ENCODE data around the gene CHRNG.
"Not testable (repeated sequence)": the region's sequence is repeated elsewhere in the genome, so short reads cannot be mapped to it uniquely, and the experiment has no call there.

CHRNG gene

DNA sequence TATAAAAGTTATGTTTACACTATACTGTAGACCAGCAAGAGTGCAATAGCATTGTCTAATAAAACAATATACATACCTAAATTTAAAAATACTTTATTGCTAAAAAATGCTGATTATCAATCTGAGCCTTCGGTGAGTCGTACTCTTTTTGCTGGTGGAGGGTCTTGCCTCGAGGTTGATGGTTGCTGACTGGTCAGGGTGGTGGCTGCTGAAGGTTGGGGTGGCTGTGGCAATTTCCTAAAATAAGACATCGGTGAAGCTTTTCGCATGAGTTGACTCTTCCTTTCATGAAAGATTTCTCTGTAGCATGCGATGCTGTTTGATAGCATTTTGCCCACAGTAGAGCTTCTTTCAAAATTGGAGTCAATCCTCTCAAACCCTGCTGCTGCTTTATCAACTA lies 8.5 kb downstream of the CHRNG start:
- DNase-seq, result no peak

DNA sequence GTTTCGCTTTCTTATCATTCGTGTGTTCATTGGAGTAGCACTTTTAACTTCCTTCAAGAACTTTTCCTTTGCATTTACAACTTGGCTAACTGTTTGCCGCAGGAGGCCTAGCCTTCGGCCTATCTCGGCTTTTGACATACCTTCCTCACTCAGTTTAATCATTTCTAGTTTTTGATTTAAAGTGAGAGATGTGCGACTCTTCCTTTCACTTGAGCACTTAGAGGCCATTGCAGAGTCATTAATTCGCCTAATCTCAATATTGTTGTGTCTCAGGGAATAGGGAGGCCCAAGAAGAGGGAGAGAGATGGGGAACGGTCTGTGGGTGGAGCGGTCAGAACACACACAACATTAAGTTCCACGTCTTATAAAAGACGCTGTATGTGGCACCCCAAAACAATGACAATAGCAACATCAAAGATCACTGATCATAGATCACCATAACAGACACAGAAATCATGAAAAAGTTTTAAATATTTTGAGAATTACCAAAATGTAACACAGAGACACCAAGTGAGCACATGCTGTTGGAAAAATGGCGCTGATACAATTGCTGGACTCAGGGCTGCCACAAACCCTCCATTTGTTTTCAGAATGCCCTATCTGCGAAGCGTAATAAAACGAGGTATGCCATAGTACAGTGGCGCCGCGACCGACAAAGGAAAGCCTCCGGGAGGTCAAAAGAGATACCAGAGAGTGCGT lies 10.3 kb downstream of the CHRNG start:
- DNase-seq, result peak; percentile 71

DNA sequence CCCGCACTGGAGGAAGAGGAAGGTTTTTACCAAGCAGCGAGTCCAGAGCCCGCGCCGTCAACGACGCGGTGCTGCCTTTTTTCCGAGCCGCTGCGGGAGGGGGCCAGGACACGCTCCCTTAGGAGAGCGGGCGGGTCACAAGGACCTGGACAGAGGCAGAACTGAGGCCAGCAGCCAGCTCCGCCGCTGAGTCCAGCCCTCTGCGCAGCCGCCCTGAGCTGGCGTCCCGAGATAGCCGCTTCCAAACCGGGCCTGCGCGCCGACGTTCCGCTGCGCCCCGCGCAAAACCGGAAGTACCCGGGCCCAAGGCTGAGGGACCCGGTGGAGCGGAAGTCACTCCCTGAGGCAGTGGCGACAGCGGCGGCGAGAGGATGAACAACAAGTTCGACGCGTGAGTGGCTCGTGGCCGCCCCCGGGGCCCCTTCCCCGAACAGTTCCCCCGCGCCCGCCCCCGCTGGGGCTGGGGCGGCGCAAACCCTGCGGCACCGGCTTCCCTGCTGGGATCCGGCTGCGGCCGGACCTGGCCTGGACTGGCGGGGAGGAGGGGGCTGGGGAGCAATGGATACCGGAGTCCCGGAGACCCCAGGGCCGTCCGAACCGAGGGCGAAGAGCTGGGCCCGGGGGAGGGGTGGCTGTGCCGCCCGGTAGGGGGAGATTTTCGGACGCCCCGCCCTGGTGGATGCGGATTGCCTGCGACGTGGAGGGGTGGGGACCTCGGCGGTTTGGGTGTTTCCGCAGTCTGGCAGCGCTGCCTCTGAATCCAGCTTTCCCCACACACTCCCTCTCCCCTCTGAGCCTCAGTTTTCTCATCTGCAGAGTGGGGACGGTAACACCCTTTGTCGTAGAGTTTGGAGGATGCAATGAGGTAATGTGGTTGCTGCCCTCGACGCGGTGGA lies 11.1 kb downstream of the CHRNG start, which contains the start of the genes EIF4E2 and TIGD1:
Gene EIF4E2 (plus strand): TSS at position 336 of the 896 bp plus-strand sequence. CDS start 36 bp downstream, at position 372.
Gene TIGD1 (minus strand): TSS at position 204 of the 896 bp plus-strand sequence. CDS start 675 bp downstream, outside the sequence.
- peak; percentile 95 for DNase-seq

DNA sequence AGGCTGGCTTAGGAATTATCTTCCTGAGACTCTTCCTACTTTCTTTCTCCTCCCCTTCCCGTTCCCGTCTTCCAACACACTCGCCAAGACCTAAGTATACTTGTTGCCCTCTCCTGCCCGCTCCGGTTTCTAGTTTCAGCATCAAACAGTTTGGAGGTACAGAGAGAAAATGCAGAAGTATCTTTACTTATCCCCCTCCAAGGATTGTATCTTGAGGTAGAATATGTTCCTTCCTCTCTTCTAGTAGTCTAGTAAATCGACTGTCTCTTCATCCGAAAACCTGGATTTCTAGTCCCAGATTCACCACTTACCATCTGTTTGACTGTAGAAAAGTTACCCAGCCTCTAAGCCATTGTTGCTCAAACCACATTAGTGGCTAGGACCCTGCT lies 11.8 kb downstream of the CHRNG start:
- DNase-seq, result peak; percentile 49

DNA sequence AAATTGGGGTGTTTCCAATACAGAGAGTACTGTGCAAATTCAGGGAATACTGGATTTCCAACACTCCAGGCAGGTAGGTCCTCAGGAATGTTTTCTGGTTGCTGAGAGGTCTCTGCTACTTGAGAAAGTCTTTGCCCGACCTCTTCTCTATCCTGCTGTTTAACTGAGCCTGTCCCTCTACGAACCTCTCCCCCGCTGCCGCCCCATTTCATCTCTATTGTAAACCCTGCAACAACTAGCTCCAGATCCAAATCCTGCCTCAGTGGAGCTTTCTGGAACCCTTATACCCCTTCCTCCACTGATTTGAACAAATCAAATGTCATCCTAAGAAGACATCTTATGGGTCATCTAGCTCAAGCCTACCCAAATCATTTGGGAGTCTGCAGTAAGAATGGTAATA lies 12.3 kb downstream of the CHRNG start:
- DNase-seq, result no peak

DNA sequence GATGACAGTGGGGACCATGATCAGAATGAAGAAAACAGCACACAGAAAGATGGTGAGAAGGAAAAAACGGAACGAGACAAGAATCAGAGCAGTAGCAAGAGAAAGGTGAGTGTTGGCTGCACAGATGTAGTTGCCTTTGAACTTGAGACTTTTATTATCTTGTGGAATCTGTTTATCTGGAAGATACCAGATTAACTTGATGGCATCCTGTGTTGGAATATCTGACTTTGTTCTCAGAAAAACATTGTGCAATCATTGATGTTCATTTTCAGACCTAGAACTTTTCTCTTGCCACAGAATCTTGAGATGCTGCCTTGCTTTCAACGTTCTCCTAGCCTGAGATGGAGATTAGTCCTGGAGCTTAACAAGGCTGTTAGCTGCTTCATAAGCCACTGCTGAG lies 16.9 kb downstream of the CHRNG start:
- DNase-seq, result no peak

DNA sequence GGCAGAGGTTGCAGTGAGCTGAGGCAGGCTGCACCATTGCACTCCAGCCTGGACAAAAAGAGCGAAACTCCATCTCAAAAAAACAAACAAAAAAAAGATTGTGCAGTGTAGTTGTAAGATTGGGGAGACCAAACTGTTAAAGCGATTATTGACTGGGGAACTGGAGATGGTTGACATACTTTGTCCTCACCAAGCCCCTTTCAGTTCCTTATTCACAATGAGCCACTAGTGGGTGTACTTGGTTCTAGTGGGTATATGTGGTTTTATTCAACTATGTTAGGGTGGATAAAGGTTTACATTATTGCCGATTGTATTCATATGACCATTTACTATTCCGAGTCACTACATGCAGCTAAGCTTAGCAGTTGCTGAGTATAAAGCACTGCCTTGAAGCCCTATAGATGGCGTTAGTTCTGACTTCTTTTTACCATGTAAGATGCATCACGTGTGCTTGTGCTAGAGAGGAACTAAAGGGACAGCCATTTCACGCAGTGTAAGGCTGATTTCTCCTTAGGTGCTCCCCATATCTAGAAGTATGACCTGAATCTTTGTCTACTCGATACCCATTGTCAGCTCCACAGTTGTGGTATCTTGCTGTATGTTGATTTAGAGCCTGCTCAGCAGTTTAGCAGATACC lies 23.1 kb downstream of the CHRNG start:
- no peak for DNase-seq

DNA sequence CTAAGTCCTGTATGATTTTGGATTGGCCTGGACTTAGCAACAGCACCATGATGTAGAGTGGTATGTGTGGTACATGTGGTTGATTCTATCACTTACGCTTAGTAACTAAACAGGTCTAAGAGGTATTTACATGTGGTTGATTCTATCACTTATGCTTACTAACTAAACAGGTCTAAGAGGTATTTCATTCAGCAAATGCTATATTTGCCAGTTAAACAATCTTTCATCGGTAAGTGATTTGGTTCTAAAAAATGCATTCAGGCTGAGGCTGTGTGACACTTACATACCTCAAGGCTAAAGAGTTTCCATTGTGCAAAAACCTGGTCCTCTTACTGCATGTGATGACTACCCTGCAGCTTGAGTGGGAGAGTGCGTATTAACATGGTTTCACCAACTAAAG lies 24.1 kb downstream of the CHRNG start:
- no peak for DNase-seq

DNA sequence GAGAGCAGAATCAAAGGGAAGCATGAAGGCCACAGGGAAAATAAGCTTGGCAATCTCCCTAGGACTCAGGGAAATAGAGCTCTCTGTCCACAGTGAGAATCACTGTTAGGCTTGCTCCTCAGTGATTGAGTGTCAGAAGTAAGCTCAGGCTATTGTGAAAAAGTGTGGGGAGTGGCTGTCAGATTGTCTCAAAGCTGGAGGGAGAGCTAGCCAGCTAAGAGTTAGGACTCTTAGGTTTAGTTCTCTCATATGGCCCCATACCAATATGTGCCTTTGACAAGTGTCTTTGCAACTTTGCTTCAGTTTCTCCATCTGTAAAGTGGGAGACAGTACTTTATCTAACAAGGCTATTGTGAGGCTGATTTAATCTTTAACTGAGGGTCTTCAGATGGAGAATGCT lies 28.2 kb downstream of the CHRNG start:
- DNase-seq, result peak; percentile 53

DNA sequence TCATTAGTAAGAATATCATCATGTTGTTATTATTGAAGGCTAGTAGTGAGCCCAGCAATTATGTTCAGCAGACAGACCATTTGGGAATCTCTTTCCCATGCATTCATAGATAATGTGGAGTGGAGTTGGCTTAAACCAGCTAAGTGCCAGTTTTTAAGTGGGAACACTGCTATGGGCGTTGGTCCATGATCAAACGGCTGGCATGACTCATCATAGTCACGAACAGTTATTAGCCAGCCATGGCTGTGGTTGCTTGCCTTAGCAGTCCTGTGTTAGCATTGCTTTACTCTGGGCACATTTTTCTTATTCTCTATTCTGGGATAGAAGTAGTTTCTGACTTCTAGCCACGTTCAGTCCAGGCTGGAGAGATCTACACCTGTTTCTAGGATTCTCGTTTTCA lies 28.7 kb downstream of the CHRNG start:
- peak; percentile 91 for DNase-seq

DNA sequence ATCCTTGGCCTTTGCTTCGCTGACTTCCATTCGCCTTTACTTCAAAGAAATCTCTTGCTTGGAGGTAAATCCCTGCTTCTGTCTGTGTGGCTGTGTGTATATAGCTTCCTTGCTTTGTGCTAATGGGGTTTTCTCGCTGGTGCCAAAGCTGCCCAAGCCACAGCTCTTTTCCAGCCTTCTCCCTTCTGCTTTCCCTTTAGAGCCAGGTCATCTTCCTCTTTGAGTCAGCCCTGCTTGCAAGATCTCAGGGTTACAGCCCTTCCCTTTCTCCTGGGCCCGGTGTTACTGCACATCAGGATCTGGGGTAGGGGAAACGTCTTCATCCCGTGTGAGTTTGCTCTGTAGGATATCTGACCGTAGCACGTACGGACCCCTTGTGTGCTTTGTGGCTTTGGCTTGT lies 30.0 kb downstream of the CHRNG start:
- no peak for DNase-seq

DNA sequence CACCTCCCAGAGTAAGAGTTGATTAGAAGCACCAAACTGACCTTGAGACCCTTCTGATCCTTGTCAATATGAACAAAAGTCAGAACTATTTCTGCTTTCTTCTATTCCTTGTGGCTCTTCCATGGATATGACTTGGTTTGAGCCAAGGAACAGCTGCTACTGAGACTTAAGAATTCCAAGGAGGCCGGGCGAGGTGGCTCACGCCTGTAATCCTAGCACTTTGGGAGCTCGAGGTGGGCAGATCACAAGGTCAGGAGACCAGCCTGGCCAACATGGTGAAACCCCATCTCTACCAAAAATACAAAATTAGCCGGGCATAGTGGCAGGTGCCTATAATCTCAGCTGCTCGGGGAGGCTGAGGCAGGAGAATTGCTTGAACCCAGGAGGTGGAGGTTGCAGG lies 31.0 kb downstream of the CHRNG start:
- not testable (repeated sequence) for DNase-seq

DNA sequence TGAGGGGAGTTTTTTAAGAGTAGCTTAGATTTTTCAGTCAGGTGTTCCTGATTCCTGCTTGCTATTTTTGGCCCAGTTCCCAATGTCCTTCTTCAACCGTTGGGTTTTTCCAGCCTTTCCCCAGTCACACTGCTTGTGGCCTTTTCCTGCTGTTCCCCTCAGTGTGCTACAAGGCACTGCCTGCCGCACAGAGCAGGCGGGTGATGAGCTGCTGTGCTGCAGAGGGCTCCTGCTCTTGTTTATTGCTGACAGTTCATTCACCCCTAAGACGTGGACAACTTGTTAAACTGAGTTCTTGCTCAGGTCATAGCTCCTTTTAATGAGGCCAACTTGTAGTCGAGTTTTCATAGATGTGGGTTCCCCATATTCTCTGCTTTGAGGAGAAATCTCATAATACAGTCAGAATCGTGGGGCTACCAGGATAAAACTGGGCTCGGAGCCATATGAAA lies 31.6 kb downstream of the CHRNG start:
- no peak for DNase-seq

DNA sequence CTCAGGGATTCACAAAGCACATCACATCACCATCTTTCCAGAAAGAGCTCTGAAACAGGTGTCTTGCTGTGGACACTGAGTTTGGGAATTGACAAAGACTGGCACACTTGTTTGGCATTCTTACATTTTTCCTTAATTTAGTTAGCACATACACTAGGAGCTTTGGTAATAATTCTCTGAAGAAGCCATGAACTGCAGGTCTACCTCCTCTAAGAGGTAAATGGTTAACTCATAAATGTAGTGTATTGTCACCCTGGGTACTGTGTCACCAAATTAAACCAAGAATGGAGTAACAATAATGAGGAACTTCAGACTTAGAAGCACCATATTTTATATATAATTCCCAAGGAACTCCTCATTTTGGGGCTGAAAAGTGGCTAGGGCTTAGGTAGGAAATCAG lies 33.5 kb downstream of the CHRNG start:
- DNase-seq, result no peak

DNA sequence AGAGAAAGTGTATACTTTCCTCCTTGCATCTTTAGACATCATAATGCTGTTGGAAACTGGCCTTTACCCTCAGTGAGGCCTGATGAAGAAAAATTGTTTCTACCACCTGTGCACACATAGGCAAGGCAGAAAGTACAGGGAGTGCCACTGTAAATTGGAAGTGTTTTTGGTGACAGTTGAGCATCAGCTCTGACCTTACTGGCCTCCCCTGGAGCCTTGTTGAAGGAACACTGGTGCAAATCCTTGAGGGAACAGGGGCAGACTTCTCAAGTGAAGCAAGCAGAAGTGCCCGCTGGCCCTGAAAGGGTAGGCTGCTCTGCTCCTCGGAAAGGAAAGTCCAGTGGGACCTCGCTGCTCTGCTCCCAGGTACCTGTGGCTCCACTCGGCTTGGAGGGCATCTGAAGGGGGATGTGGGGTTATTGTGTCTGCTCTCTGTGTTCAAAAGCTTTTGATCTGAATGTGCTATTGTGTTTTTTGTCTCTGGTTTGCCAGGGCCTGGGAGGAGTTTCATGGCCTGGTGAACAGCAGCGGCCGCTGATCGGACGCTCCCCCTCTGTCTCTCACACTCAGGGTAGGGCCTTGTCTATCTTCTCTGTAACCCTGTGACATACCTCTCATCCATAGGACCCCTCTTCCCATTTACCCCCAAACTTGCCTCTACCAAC lies 34.4 kb downstream of the CHRNG start:
- no peak for DNase-seq

DNA sequence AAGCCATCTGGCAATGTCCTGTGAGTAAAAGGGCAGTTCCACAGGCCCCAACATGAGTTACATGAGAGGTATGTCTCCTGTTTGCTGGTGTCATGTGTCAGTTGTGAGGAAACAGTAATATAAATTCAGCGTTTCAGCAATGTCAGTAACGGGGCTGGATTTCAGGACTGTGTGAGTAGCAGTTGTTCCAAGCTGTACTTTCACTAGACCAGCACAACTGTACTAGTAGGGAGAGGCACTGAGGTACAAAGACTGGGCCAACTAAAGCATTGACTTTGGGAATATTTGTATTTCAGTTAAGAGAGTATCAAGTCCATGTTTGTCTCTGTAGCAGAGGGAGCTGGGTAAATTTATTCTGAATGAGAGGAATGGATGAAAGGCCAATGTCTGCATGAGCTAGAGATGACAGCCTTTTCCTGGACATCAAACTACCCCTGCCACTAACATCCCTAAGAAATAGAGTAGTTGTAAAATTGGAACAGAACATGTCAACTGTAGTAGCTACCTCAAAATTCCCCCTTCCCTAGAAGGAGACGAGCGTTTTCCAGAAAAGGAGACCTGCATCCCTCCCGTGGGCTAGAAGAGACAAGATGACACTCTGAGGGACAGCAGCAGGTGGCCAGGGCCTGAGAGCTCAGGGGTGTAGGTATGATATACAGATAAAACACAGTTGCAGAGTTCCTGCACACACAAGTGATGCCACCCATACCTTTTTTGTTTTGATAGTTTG lies 35.3 kb downstream of the CHRNG start:
- DNase-seq, result no peak

DNA sequence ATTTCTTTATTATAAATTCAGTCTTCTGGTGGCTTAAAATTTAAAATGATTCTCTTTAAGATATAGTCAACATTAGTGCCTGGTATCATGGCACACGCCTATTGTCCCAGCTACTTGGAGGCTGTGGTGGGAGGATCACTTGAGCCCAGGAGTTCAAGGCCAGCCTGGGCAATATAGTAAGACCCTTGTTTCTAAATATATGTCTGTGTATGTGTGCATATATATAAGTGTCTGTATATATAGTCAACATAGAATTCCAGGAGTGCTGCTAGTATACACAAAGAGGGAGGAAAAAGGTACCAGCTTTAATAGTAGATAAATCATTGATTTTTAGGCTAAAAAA lies 35.9 kb downstream of the CHRNG start:
- DNase-seq, result no peak

DNA sequence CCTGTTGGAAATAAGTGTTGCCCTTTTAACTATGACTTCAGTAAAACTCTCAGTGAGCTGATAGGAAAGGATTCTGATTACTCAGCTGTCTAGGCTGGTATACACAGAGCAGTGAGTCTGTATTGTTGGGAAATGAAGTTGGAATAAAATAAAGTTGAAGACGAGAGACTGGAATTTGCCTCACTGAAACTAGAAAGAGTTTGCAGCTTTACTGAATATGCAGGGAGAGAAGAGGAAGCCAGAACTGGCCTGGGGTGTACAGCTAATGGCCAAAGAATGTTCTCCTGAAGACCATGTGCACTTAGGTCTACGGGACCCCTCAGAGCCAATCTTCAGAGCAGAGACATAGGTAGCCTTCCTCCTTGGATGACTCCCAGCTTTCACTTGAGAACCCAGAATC lies 37.5 kb downstream of the CHRNG start:
- DNase-seq, result no peak

DNA sequence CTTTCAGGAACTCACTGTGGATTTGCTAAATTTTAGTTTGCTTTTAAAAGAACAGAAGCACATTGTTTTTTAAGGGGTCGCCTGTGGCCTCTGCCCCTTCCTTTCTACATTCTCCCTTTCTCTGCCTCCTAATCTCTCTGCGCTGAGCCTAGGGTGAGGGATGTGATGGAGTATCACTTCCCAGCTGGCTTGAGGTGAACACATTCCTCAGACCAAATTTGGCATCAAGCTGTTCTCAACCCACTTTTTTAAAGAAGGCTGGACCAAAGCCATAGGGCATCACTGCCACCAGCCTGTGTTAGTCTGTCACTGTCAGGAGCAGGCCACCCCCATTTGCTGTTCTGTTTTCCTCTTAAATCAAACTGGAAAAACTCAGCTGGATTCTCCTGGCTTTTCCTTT lies 38.3 kb downstream of the CHRNG start:
- DNase-seq, result no peak

DNA sequence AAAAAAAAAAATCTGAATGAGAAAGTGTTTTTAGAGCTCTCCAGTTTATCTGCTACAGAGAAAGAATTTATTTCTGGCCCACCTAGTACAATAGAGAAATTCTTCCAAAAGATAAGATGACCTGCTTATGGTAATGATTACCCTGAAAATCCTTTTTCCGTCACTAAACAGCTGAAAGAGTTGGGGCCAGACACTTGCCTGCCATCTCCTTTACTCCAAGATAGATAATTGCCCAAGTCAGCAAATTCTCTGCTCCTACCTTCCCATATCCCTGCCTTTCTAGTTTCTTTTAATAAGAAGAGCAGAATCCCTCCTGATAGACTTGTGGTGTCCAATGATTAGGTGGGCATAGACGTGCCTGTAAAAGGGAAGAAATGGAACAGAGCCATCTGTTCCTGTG lies 39.1 kb downstream of the CHRNG start:
- DNase-seq, result no peak

DNA sequence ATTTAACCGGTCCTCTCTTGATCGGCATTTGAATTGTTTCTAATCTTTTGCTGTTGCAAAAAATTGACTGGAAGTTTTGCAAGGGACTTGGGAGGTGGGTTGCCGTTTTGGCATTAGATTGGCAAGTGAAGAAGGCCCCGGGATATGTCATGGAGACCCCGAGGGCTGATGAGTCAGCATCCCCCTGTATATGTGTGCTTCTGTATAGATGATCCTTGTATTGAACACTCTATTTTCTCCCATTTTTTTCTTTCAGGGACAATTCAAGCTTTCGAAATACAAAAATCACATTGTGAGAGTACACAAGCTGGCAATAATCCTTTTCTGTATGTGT lies 41.1 kb downstream of the CHRNG start:
- DNase-seq, result no peak

DNA sequence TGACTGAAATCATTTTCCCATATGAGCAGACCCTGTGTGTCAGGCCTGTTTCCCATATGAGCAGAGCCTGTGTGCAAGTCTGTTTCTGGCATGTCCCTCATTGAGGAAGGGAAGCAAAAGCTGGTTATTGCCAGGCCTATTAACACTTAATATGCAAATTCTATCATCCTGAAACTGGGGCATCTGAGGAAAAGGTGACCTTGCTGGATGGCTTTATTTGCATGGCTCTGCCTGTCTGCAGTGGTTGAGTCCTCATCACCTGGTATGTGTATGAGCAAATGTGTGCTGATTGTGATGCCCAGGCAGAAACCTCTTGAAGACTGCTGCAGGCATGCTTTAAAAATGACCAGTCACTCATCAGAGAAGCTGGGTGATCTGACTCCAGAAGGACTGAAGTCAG lies 42.2 kb downstream of the CHRNG start:
- no peak for DNase-seq

DNA sequence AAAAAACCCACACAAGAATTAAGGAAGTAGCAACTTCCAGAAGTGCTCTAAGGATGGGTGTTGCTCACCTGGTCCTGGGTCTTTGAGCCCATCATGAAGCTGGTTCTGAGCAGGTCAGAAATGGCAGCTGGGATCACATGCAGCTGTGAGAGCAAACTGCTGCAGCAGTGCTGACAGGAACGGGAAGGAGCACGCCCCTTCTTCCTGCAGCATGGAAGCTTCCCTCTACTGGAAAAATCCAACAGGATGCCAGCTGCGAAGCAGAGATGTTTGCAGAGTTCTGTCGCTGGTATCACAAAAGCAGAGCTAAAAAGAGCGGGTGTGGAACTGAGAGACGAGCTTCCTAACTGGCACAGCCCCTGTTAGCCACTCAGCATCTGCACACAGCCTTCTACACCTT lies 44.7 kb downstream of the CHRNG start:
- DNase-seq, result no peak
